WTC11 (cell line): ENCODE results near the gene CLEC2L. TPM values are rescaled to one million over a fixed set of nuclear protein-coding genes. Genes with fewer than 3 reads are reported as not detected.

ENCODE experiments used
- ATAC-seq: fragments of 200-7000 bp; cut with Tn5 transposase; 2 replicates; pipeline ENCODE4 v1.10.0; 2021; ENCODE audit warnings: mild to moderate bottlenecking, moderate library complexity
- CTCF ChIA-PET: fragments of 300-600 bp; sonication (Branson Sonifier 250); formaldehyde crosslinking; loops from one replicate; lab custom pipeline; 2021; ENCODE audit warnings: antibody characterized with exemption; lab: Charles Lee
- POLR2A ChIA-PET: fragments of 350-600 bp; sonication (Branson Sonifier 250); formaldehyde crosslinking; loops from one replicate; lab custom pipeline; 2021; ENCODE audit warnings: antibody characterized with exemption; lab: Charles Lee
- DNase-seq: peaks from one replicate; pipeline ENCODE4 v3.0.0; 2021; ENCODE audit warnings: low spot score
- H3K27ac Mint-ChIP-seq: 2 replicates; pipeline ENCODE4 v1.8.0; 2021; ENCODE audit warnings: mixed read lengths
- H3K27me3 Mint-ChIP-seq: 2 replicates; pipeline ENCODE4 v1.8.0; 2021; ENCODE audit warnings: low read depth, mild to moderate bottlenecking, moderate library complexity, mixed read lengths
- H3K36me3 Mint-ChIP-seq: 2 replicates; pipeline ENCODE4 v1.8.0; 2021; ENCODE audit warnings: mixed read lengths
- H3K4me1 Mint-ChIP-seq: 2 replicates; pipeline ENCODE4 v1.8.0; 2022; ENCODE audit warnings: mixed read lengths
- H3K4me3 Mint-ChIP-seq: 2 replicates; pipeline ENCODE4 v1.8.0; 2021; ENCODE audit warnings: mild to moderate bottlenecking, moderate library complexity, mixed read lengths
- H3K9me3 Mint-ChIP-seq: 2 replicates; pipeline ENCODE4 v1.8.0; 2021; ENCODE audit warnings: mixed read lengths
- CBFB ChIP-seq: sonication (generic); formaldehyde crosslinking; IDR thresholded peaks from 2 replicates; pipeline ENCODE4 v1.8.1; 2022; ENCODE audit warnings: mild to moderate bottlenecking, low read depth, missing genetic modification reagents
- CDX4 ChIP-seq: fragments of 250-450 bp; sonication (Bioruptor Pico); IDR thresholded peaks from 2 replicates; pipeline ENCODE4 v1.9.0; 2021; ENCODE audit warnings: moderate library complexity, mild to moderate bottlenecking, inconsistent platforms, borderline replicate concordance
- E2F1 ChIP-seq: sonication (generic); formaldehyde crosslinking; IDR thresholded peaks from 2 replicates; pipeline ENCODE4 v1.8.0; 2022; ENCODE audit warnings: mild to moderate bottlenecking, missing genetic modification reagents
- FOXK1 ChIP-seq: sonication (generic); formaldehyde crosslinking; IDR thresholded peaks from 2 replicates; pipeline ENCODE4 v1.8.0; 2022; ENCODE audit warnings: mild to moderate bottlenecking, moderate library complexity, missing genetic modification reagents
- GABPB1 ChIP-seq: sonication (generic); formaldehyde crosslinking; IDR thresholded peaks from 2 replicates; pipeline ENCODE4 v1.8.1; 2023; ENCODE audit warnings: mild to moderate bottlenecking, missing genetic modification reagents
- MAX ChIP-seq: sonication (generic); formaldehyde crosslinking; IDR thresholded peaks from 2 replicates; pipeline ENCODE4 v1.8.0; 2022; ENCODE audit warnings: mild to moderate bottlenecking, missing genetic modification reagents
- NFATC4 ChIP-seq: fragments of 250-450 bp; sonication (Bioruptor Pico); IDR thresholded peaks from 2 replicates; pipeline ENCODE4 v1.9.0; 2021; ENCODE audit warnings: mild to moderate bottlenecking
- NFYB ChIP-seq: sonication (generic); formaldehyde crosslinking; conservative IDR thresholded peaks from 2 replicates; pipeline ENCODE4 v1.8.0; 2022; ENCODE audit warnings: low read depth, missing genetic modification reagents
- NR1H2 ChIP-seq: sonication (generic); formaldehyde crosslinking; IDR thresholded peaks from 2 replicates; pipeline ENCODE4 v1.9.0; 2021; ENCODE audit warnings: mild to moderate bottlenecking, moderate library complexity, missing genetic modification reagents
- NR3C1 ChIP-seq: sonication (generic); formaldehyde crosslinking; conservative IDR thresholded peaks from 2 replicates; pipeline ENCODE4 v1.8.1; 2023; ENCODE audit warnings: low read depth, mild to moderate bottlenecking, missing genetic modification reagents
- OVOL2 ChIP-seq: fragments of 250-450 bp; sonication (Bioruptor Pico); IDR thresholded peaks from 2 replicates; pipeline ENCODE4 v1.9.0; 2021; ENCODE audit warnings: mild to moderate bottlenecking, borderline replicate concordance
- SOX15 ChIP-seq: fragments of 250-450 bp; sonication (Bioruptor Pico); IDR thresholded peaks from 2 replicates; pipeline ENCODE4 v1.9.0; 2021; ENCODE audit warnings: mild to moderate bottlenecking
- SP1 ChIP-seq: sonication (generic); formaldehyde crosslinking; conservative IDR thresholded peaks from 2 replicates; pipeline ENCODE4 v1.8.1; 2022; ENCODE audit warnings: missing genetic modification reagents
- TCF7 ChIP-seq: sonication (generic); formaldehyde crosslinking; IDR thresholded peaks from 2 replicates; pipeline ENCODE4 v1.8.0; 2022; ENCODE audit warnings: mild to moderate bottlenecking, low read depth, missing genetic modification reagents, moderate library complexity
- TEAD4 ChIP-seq: sonication (generic); formaldehyde crosslinking; IDR thresholded peaks from 2 replicates; pipeline ENCODE4 v1.8.0; 2022; ENCODE audit warnings: mild to moderate bottlenecking, missing genetic modification reagents
- TP53 ChIP-seq: sonication (generic); formaldehyde crosslinking; IDR thresholded peaks from 2 replicates; pipeline ENCODE4 v1.8.1; 2023; ENCODE audit warnings: mild to moderate bottlenecking, missing genetic modification reagents
- USF2 ChIP-seq: sonication (generic); formaldehyde crosslinking; IDR thresholded peaks from 2 replicates; pipeline ENCODE4 v1.8.1; 2023; ENCODE audit warnings: mild to moderate bottlenecking, missing genetic modification reagents, moderate library complexity
- ZNF121 ChIP-seq: sonication (generic); formaldehyde crosslinking; IDR thresholded peaks from 2 replicates; pipeline ENCODE4 v1.8.0; 2023; ENCODE audit warnings: missing genetic modification reagents
- ZNF138 ChIP-seq: sonication (generic); formaldehyde crosslinking; conservative IDR thresholded peaks from 2 replicates; pipeline ENCODE4 v1.8.1; 2022; ENCODE audit warnings: mild to moderate bottlenecking, moderate library complexity, missing genetic modification reagents
- ZNF263 ChIP-seq: sonication (generic); formaldehyde crosslinking; IDR thresholded peaks from 2 replicates; pipeline ENCODE4 v1.8.1; 2022; ENCODE audit warnings: low read depth, mild to moderate bottlenecking, moderate library complexity, missing genetic modification reagents
- ZNF423 ChIP-seq: fragments of 250-450 bp; sonication (Bioruptor Pico); IDR thresholded peaks from 2 replicates; pipeline ENCODE4 v2.1.2; 2022; ENCODE audit warnings: mild to moderate bottlenecking, moderate library complexity
- total RNA-seq: library from RNA; stranded (reverse); gene quantifications from 3 replicates; pipeline ENCODE4 v1.2.3, GENCODE V29; 2021
- TF ChIP-seq, protein P1 (sequence below): sonication (generic); formaldehyde crosslinking; IDR thresholded peaks from 2 replicates; pipeline ENCODE4 v1.8.0; 2022; ENCODE audit warnings: missing genetic modification reagents
- TF ChIP-seq, protein P2 (sequence below): fragments of 250-450 bp; sonication (Bioruptor Pico); IDR thresholded peaks from 2 replicates; pipeline ENCODE4 v1.9.0; 2021; ENCODE audit warnings: mild to moderate bottlenecking, borderline replicate concordance

The CLEC2L gene
- total RNA-seq, 1 experiment from 2014 or later: 0.13 TPM

GRCh38 chr7:139557857-139558581 is 34.5 kb downstream of the CLEC2L start:
- Mint-ChIP-seq H3K9me3 (peaks cover 20% of the 10 kb centered on the region), H3K4me3 (no peak overlapping the region)
- CTCF ChIA-PET: interaction anchor here (0.6 to 2.2 kb wide), 18 partner anchors 9 to 124 kb away, joined by 3 to 23 read pairs (median 4); partner anchors contain the start of gene KLRG2

DNA sequence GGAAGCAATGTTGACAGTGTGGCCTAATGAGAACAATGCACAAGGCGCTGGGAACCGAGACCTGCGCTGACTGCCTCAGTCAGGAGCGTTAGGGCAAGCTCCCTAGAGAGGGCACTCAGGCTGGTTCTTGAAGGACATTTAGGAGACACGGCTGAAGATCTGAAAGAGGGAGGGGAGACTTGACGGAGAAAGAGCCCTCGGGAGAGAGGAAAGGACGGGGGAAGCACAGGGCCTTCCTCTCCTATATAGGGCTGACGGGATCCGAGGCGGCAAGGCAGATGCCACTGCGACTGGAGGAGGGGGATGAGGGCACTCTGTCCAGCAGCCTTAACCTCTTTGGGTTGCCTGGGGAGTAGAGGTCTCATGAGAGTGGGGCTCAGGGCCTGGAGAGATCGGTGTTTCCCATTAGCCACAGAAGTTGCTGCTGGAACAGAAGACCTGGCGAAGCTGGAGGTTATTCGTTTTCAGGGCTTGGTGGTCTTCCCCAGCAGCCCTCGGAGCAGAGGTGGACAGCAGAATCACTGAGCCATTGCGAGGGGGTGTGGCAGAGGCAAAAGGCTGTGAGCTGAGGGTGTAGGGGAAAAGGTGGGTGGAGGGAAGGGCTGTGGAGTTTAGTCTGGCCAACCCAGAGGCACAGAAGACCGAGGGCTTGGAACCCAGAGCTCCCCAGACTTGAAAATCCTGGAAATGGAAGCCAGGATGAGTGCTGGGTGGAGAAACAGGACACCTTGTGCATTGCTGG is 36.0 kb downstream of the CLEC2L start:
- no peak overlapping the region for H3K27ac Mint-ChIP-seq
- peaks cover 7% of the 10 kb centered on the region for H3K36me3 Mint-ChIP-seq
- H3K9me3 Mint-ChIP-seq: peaks cover 13% of the 10 kb centered on the region
- CTCF ChIA-PET: interaction anchor here (0.7 to 2.2 kb wide), 2 partner anchors 59 kb away, joined by 3 to 8 read pairs; no protein-coding TSS in a partner anchor
- H3K4me1 Mint-ChIP-seq: peaks cover 13% of the 10 kb centered on the region
- H3K4me3 Mint-ChIP-seq: no peak overlapping the region
- POLR2A ChIA-PET: no interaction called here
- no peaks in the 10 kb centered on the region; the same call in 1 of the 2 replicates for H3K27me3 Mint-ChIP-seq
- ATAC-seq (no peak), DNase-seq (no peak)
- TF ChIP-seq ZNF121: no peak
- no peak for TF ChIP-seq NFYB
- no peak for TF ChIP-seq E2F1 (CRISPR knock-in tag)
- TF ChIP-seq NR3C1 (CRISPR knock-in tag): no peak
- TF ChIP-seq TEAD4 (CRISPR knock-in tag): no peak
- no peak for TF ChIP-seq OVOL2
- TF ChIP-seq, protein P1, sequence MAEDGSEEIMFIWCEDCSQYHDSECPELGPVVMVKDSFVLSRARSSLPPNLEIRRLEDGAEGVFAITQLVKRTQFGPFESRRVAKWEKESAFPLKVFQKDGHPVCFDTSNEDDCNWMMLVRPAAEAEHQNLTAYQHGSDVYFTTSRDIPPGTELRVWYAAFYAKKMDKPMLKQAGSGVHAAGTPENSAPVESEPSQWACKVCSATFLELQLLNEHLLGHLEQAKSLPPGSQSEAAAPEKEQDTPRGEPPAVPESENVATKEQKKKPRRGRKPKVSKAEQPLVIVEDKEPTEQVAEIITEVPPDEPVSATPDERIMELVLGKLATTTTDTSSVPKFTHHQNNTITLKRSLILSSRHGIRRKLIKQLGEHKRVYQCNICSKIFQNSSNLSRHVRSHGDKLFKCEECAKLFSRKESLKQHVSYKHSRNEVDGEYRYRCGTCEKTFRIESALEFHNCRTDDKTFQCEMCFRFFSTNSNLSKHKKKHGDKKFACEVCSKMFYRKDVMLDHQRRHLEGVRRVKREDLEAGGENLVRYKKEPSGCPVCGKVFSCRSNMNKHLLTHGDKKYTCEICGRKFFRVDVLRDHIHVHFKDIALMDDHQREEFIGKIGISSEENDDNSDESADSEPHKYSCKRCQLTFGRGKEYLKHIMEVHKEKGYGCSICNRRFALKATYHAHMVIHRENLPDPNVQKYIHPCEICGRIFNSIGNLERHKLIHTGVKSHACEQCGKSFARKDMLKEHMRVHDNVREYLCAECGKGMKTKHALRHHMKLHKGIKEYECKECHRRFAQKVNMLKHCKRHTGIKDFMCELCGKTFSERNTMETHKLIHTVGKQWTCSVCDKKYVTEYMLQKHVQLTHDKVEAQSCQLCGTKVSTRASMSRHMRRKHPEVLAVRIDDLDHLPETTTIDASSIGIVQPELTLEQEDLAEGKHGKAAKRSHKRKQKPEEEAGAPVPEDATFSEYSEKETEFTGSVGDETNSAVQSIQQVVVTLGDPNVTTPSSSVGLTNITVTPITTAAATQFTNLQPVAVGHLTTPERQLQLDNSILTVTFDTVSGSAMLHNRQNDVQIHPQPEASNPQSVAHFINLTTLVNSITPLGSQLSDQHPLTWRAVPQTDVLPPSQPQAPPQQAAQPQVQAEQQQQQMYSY: no peak
- no peak for TF ChIP-seq ZNF423 (CRISPR knock-in tag)
- no peak for TF ChIP-seq CBFB (CRISPR knock-in tag)
- TF ChIP-seq ZNF263 (CRISPR knock-in tag): no peak
- no peak for TF ChIP-seq TCF7 (CRISPR knock-in tag)
- no peak for TF ChIP-seq SOX15 (CRISPR knock-in tag)
- TF ChIP-seq, protein P2, sequence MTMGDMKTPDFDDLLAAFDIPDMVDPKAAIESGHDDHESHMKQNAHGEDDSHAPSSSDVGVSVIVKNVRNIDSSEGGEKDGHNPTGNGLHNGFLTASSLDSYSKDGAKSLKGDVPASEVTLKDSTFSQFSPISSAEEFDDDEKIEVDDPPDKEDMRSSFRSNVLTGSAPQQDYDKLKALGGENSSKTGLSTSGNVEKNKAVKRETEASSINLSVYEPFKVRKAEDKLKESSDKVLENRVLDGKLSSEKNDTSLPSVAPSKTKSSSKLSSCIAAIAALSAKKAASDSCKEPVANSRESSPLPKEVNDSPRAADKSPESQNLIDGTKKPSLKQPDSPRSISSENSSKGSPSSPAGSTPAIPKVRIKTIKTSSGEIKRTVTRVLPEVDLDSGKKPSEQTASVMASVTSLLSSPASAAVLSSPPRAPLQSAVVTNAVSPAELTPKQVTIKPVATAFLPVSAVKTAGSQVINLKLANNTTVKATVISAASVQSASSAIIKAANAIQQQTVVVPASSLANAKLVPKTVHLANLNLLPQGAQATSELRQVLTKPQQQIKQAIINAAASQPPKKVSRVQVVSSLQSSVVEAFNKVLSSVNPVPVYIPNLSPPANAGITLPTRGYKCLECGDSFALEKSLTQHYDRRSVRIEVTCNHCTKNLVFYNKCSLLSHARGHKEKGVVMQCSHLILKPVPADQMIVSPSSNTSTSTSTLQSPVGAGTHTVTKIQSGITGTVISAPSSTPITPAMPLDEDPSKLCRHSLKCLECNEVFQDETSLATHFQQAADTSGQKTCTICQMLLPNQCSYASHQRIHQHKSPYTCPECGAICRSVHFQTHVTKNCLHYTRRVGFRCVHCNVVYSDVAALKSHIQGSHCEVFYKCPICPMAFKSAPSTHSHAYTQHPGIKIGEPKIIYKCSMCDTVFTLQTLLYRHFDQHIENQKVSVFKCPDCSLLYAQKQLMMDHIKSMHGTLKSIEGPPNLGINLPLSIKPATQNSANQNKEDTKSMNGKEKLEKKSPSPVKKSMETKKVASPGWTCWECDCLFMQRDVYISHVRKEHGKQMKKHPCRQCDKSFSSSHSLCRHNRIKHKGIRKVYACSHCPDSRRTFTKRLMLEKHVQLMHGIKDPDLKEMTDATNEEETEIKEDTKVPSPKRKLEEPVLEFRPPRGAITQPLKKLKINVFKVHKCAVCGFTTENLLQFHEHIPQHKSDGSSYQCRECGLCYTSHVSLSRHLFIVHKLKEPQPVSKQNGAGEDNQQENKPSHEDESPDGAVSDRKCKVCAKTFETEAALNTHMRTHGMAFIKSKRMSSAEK: no peak
- TF ChIP-seq ZNF138: no peak
- TF ChIP-seq FOXK1: no peak
- TF ChIP-seq NR1H2 (CRISPR knock-in tag): no peak

More at GRCh38 chr7:139557857-139558581, 34.5 kb downstream of the CLEC2L start:
- H3K27me3 Mint-ChIP-seq: no peaks in the 10 kb centered on the region; the same call in 1 of the 2 replicates
- no peak overlapping the region for H3K27ac Mint-ChIP-seq
- ATAC-seq (peak; percentile 73), DNase-seq (peak; percentile 49)
- H3K4me1 Mint-ChIP-seq: peaks cover 18% of the 10 kb centered on the region
- peaks cover 9% of the 10 kb centered on the region for H3K36me3 Mint-ChIP-seq
- POLR2A ChIA-PET: interaction anchor here (1.2 kb wide), 1 partner anchor 9 kb away, joined by 4 read pairs; no protein-coding TSS in a partner anchor
- TF ChIP-seq SP1 (CRISPR knock-in tag): no peak
- TF ChIP-seq TP53 (CRISPR knock-in tag): no peak
- no peak for TF ChIP-seq GABPB1 (CRISPR knock-in tag)
- peak; percentile 56; the same call in 1 of the 2 replicates for TF ChIP-seq MAX (CRISPR knock-in tag)
- no peak for TF ChIP-seq CDX4 (CRISPR knock-in tag)
- no peak for TF ChIP-seq USF2 (CRISPR knock-in tag)
- no peak for TF ChIP-seq NFATC4
- TF ChIP-seq ZNF121: no peak
